Stomach (tissue), 9 donors: Measurements from ENCODE around the gene P2RX6. TPM values are rescaled to one million over a fixed set of nuclear protein-coding genes. Genes with fewer than 3 reads are reported as not detected.

ENCODE experiments used
- DNase-seq, 2 donors: peaks; one replicate each; pipeline versions ENCODE4 v3.0.0 to v3.0.0-alpha.2; 2013 to 2019
- H3K27ac ChIP-seq, 5 donors: fragments of 200-600 bp in 4 of 5; sonication (generic) in 4 of 5; one replicate each; pipeline ENCODE4 v1.5.1; 2013 to 2019; ENCODE audit warnings: mild to moderate bottlenecking in 1 of 5, moderate library complexity in 1 of 5
- H3K27me3 ChIP-seq, 3 donors: fragments of 200-600 bp; sonication (generic); one replicate each; pipeline ENCODE4 v1.5.1; 2017 to 2019; ENCODE audit warnings: mixed run types in 1 of 3
- H3K36me3 ChIP-seq, 4 donors: fragments of 200-600 bp; sonication (generic); 1 replicate in 3 of 4; 2 replicates in 1 of 4; pipeline ENCODE4 v1.5.1; 2016 to 2019
- H3K4me1 ChIP-seq, 4 donors: fragments of 200-600 bp; sonication (generic); one replicate each; pipeline ENCODE4 v1.5.1; 2016 to 2019
- H3K4me3 ChIP-seq, 4 donors: fragments of 200-600 bp; sonication (generic) in 3 of 4; one replicate each; pipeline ENCODE4 v1.5.1; 2016 to 2019; ENCODE audit warnings: mild to moderate bottlenecking in 1 of 4
- H3K9me3 ChIP-seq, 4 donors: fragments of 200-600 bp; sonication (generic); one replicate each; pipeline ENCODE4 v1.5.1; 2016 to 2019
- EP300 ChIP-seq: sonication (generic); formaldehyde crosslinking; IDR thresholded peaks from one replicate; pipeline ENCODE4 v1.6.1; 2017; ENCODE audit warnings: antibody characterized with exemption
- POLR2A ChIP-seq, 4 donors: fragments of 450-650 bp; IDR thresholded peaks; one replicate each; pipeline ENCODE4 v1.6.1; 2016; ENCODE audit warnings: antibody characterized with exemption in 4 of 4, control low read depth in 2 of 4, mild to moderate bottlenecking in 1 of 4, moderate library complexity in 1 of 4
- POLR2AphosphoS5 ChIP-seq, 3 donors: sonication (generic); formaldehyde crosslinking; IDR thresholded peaks; one replicate each; pipeline ENCODE4 v1.6.1; 2016; ENCODE audit warnings: antibody characterized with exemption in 3 of 3
- WGBS, 5 donors: extraction: QIAGEN DNeasy Blood & Tissue Kit in 3 of 5; methylation state at CpG; one replicate each; pipeline versions ENCODE4 v1.1.5 to v1.1.7; 2013 to 2018; 5-methylcytosine and 5-hydroxymethylcytosine counted together
- intact Hi-C: fragments of 100-400 bp; cut with DNase I; formaldehyde crosslinking; loops from one replicate; pipeline ENCODE4 v1.15.1; 2023; ENCODE audit warnings: low total_unique reads
- polyA plus RNA-seq, 3 donors: library from polyadenylated mRNA; stranded (reverse); fragments of 200-250 nt; gene quantifications; one replicate each; pipeline ENCODE4 v1.2.3, GENCODE V29; 2013
- total RNA-seq, 5 donors: library from RNA; depleted of rRNA; stranded (reverse); fragments of >200 nt; gene quantifications; one replicate each; pipeline versions ENCODE4 v1.1.0 to v1.2.3, GENCODE V29; 2014 to 2016
- TF ChIP-seq, protein P1 (sequence below), 7 experiments: fragments of 450-650 bp in 4 of 7; fragments of 200-600 bp in 3 of 7; sonication (generic) in 3 of 7; IDR thresholded peaks; one replicate each; pipeline ENCODE4 v1.5.1; 2016 to 2019; ENCODE audit warnings: antibody characterized with exemption in 7 of 7, control low read depth in 2 of 7, mild to moderate bottlenecking in 1 of 7
- donor health status: healthy with polysubstance abuse.
- donor health status: Bipolar disorder and iron deficiency.
- donor health status: healthy.

Gene P2RX6
- total and polyA plus RNA-seq, 8 donors, result 0.10 to 0.55 (median 0.31) TPM; not detected in 5

DNA sequence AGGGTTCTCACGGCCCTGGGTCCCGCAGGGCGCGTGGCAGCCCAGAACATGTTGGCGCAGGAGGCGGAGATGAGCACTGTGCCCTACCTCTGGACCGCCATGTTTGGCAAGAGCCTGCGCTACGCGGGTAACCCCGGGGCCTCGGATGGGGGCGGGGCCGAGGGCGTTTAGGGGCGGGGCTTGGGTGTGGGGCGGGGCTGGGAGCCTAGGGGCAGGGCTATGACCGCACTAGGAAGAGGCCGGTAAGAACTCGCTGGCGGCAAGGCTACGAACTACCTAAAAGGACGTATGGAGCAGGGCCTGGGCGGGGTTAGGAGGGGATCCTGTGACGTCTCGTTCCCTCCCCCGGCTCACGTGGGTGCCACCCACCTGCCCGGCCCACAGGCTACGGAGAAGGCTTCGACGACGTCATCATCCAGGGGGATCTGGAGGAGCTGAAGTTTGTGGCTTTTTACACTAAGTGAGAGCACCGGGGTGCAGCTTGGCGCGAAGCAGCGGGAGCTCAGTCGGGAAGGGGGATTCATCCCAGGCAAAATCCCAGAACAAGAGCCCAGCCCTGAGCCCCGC lies 35.6 kb upstream of the P2RX6 start:
- Histone ChIP-seq H3K4me1 (peaks cover 34 to 48% (median 41%) of the 10 kb centered on the region in 4 donors), H3K27me3 (peaks cover 0 to 11% (median 0%) of the 10 kb centered on the region in 3 donors), H3K27ac (peak overlapping the region in 2 of 5 donors; percentile 7 to 97), H3K36me3 (peaks cover 0 to 9% (median 6%) of the 10 kb centered on the region in 4 donors), H3K9me3 (peaks cover 0 to 10% (median 8%) of the 10 kb centered on the region in 4 donors), H3K4me3 (peak overlapping the region; percentile 18 to 29 (median 28))
- intact Hi-C loops, result no loop called here
- DNase-seq, result peak; percentile 67 to 95
- WGBS, 5 donors, result 10 to 30% (median 14%) methylated on average over 15 to 39 of the region's 39 CpGs
- TF ChIP-seq POLR2AphosphoS5 (IDR thresholded peaks at IDR 0.05) (no peak), EP300 (no peak), POLR2A (IDR thresholded peaks at IDR 0.05) (no peak)
- TF ChIP-seq, protein P1, sequence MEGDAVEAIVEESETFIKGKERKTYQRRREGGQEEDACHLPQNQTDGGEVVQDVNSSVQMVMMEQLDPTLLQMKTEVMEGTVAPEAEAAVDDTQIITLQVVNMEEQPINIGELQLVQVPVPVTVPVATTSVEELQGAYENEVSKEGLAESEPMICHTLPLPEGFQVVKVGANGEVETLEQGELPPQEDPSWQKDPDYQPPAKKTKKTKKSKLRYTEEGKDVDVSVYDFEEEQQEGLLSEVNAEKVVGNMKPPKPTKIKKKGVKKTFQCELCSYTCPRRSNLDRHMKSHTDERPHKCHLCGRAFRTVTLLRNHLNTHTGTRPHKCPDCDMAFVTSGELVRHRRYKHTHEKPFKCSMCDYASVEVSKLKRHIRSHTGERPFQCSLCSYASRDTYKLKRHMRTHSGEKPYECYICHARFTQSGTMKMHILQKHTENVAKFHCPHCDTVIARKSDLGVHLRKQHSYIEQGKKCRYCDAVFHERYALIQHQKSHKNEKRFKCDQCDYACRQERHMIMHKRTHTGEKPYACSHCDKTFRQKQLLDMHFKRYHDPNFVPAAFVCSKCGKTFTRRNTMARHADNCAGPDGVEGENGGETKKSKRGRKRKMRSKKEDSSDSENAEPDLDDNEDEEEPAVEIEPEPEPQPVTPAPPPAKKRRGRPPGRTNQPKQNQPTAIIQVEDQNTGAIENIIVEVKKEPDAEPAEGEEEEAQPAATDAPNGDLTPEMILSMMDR (IDR thresholded peaks at IDR 0.05), result no peak

DNA sequence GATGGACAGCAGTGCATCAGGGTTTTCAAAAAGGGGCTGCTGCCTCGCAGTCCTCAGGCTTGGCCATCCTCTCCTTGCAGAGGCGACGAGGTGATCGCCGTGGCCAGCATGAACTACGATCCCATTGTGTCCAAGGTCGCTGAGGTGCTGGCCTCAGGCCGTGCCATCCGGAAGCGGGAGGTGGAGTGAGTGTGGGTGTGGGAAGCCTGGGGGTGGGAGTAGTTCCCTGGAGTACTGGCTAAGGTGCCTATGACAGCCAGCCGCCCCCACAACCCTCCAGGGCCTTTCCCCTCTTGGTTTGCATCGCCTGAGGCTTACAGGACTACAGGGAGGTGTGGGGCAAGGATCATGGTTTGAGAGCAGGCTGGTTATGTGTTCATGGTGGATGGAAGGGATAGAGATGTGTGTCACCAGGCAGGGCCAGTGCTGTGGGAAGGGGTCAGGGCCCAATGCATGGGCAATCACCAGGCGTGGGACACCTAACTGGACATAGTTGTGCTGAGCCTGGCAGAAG lies 35.0 kb upstream of the P2RX6 start:
- Histone ChIP-seq H3K4me1 (peaks cover 34 to 48% (median 41%) of the 10 kb centered on the region in 4 donors), H3K9me3 (peaks cover 0 to 10% (median 8%) of the 10 kb centered on the region in 4 donors), H3K36me3 (peaks cover 0 to 14% (median 6%) of the 10 kb centered on the region in 4 donors), H3K27ac (peak overlapping the region in 2 of 5 donors; percentile 7 to 97), H3K4me3 (peak overlapping the region; percentile 18 to 29 (median 28)), H3K27me3 (peaks cover 0 to 6% (median 0%) of the 10 kb centered on the region in 3 donors)
- intact Hi-C loops, result no loop called here
- TF ChIP-seq POLR2AphosphoS5 (IDR thresholded peaks at IDR 0.05) (no peak), EP300 (no peak), POLR2A (IDR thresholded peaks at IDR 0.05) (no peak)
- TF ChIP-seq, protein P1 (IDR thresholded peaks at IDR 0.05), result no peak
- WGBS, 5 donors, result 30 to 48% (median 45%) methylated on average over 9 to 13 of the region's 13 CpGs
- DNase-seq, result no peak

DNA sequence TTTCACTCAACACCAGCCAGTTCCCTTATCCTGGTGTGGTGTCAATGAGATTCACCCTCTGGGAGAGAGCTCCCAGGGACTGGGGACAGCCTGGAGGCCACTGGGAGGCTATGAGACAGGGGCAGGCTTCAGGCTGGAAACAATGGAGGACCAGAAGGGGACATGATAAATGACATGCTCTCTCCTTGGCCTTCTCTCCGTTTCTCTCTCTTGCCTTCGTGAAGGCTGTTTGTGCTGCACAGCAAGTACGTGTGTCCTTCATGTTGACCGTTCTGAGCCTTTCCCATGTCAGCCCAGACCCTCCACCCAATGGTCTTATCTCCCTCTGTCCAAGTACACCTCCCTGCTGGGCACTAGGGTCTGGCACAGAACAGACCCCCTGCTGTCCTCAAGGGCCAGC lies 34.4 kb upstream of the P2RX6 start:
- Histone ChIP-seq H3K4me3 (no peak overlapping the region), H3K27ac (peak overlapping the region in 1 of 5 donors; percentile 97), H3K9me3 (peaks cover 0 to 10% (median 8%) of the 10 kb centered on the region in 4 donors), H3K27me3 (peaks cover 0 to 6% (median 0%) of the 10 kb centered on the region in 3 donors), H3K4me1 (peaks cover 34 to 48% (median 41%) of the 10 kb centered on the region in 4 donors), H3K36me3 (peaks cover 1 to 19% (median 11%) of the 10 kb centered on the region in 4 donors)
- intact Hi-C loops, result no loop called here
- WGBS, 5 donors, result 71 to 93% (median 86%) methylated on average over 4 of the region's 4 CpGs
- TF ChIP-seq POLR2A (IDR thresholded peaks at IDR 0.05), result no peak
- DNase-seq, result no peak

- TF ChIP-seq, protein P1 (IDR thresholded peaks at IDR 0.05), result no peak
- TF ChIP-seq POLR2A (IDR thresholded peaks at IDR 0.05) (no peak), EP300 (no peak), POLR2AphosphoS5 (IDR thresholded peaks at IDR 0.05) (no peak)
- Histone ChIP-seq H3K36me3 (peaks cover 7 to 25% (median 17%) of the 10 kb centered on the region in 4 donors), H3K4me1 (peaks cover 34 to 48% (median 41%) of the 10 kb centered on the region in 4 donors), H3K27ac (peak overlapping the region; percentile 92 to 97 (median 94)), H3K27me3 (peaks cover 0 to 6% (median 0%) of the 10 kb centered on the region in 3 donors), H3K4me3 (peak overlapping the region; percentile 59 to 83 (median 80)), H3K9me3 (peaks cover 0 to 10% (median 8%) of the 10 kb centered on the region in 4 donors)
- intact Hi-C loops, result no loop called here
- DNase-seq, result no peak
- 61 to 69% (median 65%) methylated on average over 10 of the region's 10 CpGs for WGBS, 5 donors
Measured at GRCh38 chr22:20980938-20981722, 33.8 kb upstream of the P2RX6 start.
